SIG-M5 (cell line): ENCODE measurements around the gene NPAS3.
"Not testable (repeated sequence)": the region's sequence is repeated elsewhere in the genome, so short reads cannot be mapped to it uniquely, and the experiment has no call there.

Experiments
- DNase-seq: peaks from one replicate; lab custom pipeline; 2025; lab: John Stamatoyannopoulos, UW

The NPAS3 gene

DNA sequence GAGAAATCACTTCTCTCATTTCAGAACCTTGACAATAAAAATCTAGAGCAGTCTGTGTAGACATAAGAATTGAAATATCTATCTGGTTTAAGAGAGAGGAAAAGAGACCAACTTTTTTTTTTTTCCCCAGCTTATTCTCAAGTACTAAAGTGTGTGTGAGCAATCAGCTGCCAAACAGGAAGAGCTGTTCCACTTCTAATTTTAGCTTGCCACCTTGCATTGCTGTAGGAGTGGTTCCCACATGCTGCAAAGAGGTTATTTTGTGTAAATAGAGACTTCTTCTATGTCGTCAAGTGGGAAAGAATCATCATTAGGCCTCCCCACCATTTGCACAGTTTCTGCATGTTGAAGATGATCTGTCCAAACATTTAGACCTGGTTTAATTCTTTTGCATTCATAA lies 142.6 kb downstream of the NPAS3 start:
- DNase-seq = no peak

DNA sequence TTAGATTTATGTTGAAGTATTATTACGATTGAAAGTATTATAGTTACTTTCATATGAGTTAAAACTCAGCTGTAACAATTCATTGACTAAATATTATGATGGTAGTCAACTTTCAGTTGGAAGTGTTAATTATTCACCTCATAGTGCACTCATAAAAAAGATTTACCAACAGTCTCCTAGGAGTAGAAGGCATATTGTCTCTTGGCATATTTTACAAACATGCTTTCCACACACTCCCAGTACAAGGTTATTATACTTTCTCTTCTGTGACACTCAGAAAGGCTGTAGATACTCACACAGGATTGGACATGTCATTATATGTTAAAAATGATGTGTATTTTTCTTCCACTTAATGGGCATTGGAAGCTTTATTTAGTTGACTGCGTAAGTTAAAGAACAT lies 147.1 kb downstream of the NPAS3 start:
- no peak for DNase-seq

- DNase-seq = not testable (repeated sequence)
These were observed 149.6 kb downstream of the NPAS3 start for GRCh38 chr14:33088274-33088673.

- DNase-seq = no peak
These were observed 159.3 kb downstream of the NPAS3 start for GRCh38 chr14:33098016-33098415.

DNA sequence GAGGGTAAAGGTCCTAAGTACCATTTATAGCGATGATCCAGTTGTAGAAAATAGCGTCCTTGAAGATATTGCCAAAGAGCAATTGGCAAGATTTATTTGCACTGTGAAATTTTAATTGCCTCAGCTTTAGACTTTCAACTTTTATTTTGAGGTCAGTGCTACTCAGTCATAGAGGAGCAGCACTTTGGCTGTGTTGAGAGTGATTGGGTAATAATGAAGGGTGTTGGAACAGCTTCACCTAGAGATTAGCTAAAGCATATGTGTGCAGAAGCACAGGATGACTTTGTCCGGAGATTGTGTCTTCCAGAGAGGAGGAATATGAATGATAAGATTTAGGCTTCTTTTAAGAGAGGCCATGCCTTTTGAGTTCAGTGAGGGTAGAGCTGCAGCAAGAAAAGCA lies 164.8 kb downstream of the NPAS3 start:
- no peak for DNase-seq

GRCh38 chr14:33103966-33104365 lies 165.3 kb downstream of the NPAS3 start:
- DNase-seq = no peak

DNA sequence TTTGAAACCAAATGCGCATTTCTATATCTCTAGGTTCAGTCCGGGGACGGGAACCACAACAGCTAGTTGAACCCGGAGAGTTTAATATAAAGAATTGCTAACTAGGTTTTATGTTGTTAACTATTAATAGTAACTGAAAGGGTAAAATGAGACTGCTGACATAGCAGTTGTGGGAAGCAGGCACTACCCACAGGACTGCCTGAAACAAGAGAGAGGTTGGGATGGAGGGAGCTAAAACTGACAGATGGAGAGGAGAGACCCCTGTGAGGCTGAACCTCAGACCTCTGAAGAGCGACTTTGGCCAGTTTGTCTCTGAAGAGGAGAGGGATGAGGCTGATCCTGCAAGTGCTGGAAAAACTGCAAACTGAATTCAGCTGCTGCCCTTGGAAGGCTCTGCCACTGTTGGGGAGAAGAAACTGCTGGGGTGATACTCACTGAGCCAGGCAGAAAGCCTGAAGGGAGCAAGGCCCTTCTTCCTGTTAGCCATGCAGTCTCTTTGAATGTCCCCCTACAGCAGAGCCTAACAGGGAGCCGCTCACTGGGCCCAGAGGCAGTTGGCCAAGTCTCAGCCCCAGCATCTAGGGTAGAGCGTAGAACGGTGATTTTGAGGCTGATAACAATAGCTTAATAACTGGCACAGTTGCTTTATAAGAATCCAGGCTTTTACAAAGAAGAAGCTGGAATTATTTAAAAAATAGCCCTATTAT lies 172.2 kb downstream of the NPAS3 start:
- DNase-seq = no peak

DNA sequence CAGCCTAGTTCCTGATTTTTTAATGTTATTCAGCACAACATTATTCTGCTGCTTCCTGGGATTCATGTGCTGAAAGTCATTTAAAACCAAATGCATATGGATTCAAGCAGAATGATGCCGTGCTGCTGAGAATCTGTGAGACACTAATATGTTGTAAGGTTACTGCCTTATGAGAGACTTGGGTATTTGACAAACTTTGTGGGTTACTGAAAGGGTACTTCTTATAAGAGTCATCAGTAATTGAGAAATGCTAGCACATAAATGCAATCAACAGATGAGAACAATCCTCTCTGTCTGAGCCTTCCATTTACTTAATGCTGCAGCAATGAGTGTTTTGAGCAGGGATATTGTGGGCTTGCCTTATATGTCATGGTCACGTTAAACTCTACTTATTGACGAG lies 175.7 kb downstream of the NPAS3 start:
- no peak for DNase-seq

DNA sequence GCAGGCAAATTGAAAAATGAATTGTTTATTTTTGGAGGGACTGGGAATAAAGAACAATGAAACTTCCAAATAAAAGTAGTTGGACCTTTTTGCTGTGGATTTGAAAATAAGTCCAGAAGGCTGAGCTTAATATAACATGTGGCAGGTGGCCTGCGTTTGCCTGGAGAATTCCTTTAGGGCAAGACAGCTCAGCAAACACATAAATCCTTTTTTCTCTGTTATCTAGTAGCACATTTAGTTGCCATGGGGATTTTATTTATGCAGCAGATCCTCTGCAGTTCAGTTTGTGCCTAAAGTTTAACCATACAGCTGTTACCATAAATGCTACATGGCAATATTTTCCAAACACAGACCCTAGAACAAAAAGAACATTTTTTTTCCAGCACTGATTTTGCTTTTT lies 180.0 kb downstream of the NPAS3 start:
- DNase-seq = no peak

DNA sequence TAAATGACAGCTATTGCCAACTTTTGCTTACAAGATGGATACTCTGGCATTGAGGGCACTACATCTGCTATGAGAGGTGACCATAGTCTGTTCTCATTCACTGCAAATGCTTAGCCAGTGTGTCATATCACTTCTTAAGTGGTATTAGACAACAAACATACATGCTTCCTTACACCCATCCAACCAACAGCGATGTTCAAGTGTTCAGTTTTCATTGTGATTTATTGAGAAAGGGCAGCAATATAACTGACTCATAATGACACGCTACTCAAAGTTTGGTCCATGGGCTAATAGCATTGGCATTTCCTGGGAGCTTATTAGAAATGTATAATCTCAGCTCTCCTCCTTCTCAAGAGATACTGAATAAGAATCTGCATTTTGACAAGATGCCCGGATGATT lies 181.7 kb downstream of the NPAS3 start:
- DNase-seq = no peak

- no peak for DNase-seq
These were observed 182.3 kb downstream of the NPAS3 start for GRCh38 chr14:33120966-33121365.

GRCh38 chr14:33123281-33123680 lies 184.6 kb downstream of the NPAS3 start:
- DNase-seq = no peak

DNA sequence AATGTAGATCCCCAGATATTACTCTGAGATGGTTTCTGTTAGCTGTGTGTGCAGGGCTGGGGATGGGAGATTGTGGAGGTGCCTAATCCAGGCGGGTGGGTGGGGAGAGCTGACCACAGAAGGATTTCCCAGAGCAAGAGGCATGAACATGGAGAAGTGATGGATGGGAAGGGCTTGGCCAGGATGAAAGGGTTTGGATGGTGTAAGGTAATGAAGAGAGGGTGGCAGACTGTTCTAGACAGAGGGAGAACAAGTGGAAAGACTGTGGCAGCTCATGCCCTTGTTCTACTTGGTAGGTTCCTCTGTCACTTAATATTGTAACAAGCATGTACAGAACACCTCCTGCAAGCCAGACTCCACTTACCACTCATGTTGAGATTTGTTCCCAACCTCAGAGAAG lies 187.8 kb downstream of the NPAS3 start:
- DNase-seq = no peak

- DNase-seq = no peak
These were observed 188.9 kb downstream of the NPAS3 start for GRCh38 chr14:33127531-33127930.

GRCh38 chr14:33131801-33132200 lies 193.1 kb downstream of the NPAS3 start:
- no peak for DNase-seq

GRCh38 chr14:33134162-33134561 lies 195.5 kb downstream of the NPAS3 start:
- DNase-seq = no peak

DNA sequence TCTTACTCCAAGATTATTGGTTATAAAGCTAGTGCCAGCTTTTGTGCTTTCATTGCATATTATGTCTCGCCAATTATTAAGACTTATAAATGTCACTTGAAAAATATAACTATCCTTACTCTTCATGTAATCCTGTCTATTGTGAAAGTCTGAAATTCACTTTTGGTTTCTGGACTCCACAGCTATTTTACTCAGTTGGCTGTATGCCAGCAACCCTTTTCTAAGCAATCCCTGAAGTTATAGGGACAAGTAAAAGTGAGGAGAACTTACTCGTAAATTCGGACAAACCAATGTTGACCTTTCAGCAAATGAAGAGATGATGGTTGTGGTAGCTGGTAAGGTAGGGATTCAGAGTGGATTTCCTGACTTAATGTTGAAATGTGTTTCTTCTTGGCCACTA lies 196.3 kb downstream of the NPAS3 start:
- no peak for DNase-seq

- DNase-seq = no peak
These were observed 212.2 kb downstream of the NPAS3 start for GRCh38 chr14:33150666-33151428.

- no peak for DNase-seq
These were observed 224.4 kb downstream of the NPAS3 start for GRCh38 chr14:33163109-33163508.

DNA sequence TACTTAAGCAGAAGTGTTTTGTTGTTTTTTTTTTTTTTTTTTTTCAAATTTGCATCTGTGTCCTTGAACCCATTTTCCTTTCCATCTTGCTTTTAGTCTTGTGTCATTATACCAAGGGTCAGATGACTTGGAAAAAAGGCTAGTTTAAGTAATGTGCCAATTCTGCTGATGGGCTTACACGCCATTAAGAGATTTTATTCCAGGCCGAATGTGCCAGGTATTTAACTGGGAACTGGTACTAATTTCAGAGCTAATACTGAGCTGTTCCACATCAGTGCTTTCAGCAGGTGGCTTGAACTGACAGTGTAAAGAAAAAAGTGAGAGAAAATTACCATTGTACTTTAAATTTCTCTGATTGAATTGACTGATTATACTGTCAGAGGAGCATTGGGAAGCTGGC lies 224.9 kb downstream of the NPAS3 start:
- DNase-seq = no peak

- no peak for DNase-seq
These were observed 226.7 kb downstream of the NPAS3 start for GRCh38 chr14:33165144-33165925.

DNA sequence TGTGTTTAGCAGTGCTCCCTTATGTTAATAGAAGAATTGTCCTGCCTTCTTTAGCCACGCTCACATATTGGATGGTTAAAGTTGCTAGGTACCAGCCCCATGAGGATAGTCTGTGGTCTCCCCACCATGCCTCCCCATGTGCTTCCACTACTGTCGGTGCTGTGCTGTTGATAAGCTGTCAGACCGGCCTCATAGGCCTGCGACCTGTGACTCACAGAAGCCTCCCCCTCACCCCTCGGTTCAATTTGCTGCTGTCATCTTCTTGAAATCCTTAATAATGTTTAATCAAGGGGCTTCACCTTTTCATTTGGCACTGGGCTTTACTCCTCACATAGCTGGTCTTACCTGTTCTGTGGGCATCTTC lies 227.2 kb downstream of the NPAS3 start:
- no peak for DNase-seq

GRCh38 chr14:33175951-33176350 lies 237.3 kb downstream of the NPAS3 start:
- DNase-seq = no peak
